IPS-15b (cell line): ENCODE results near the gene ACOT8.
A peak's percentile ranks its signal among the peaks of the same experiment; 100 is the strongest.

Experiments used
- H3K27me3 ChIP-seq: one replicate; pipeline ENCODE4 v1.6.1; 2013; ENCODE audit warnings: low read length; ENCODE audit not compliant: control insufficient read depth, insufficient read depth
- H3K36me3 ChIP-seq: one replicate; pipeline ENCODE4 v1.6.1; 2013; ENCODE audit warnings: low read length; ENCODE audit not compliant: control insufficient read depth, insufficient read depth
- H3K4me1 ChIP-seq: one replicate; pipeline ENCODE4 v1.6.1; 2013; ENCODE audit warnings: mild to moderate bottlenecking, low read length; ENCODE audit not compliant: control insufficient read depth, insufficient read depth
- H3K4me3 ChIP-seq: one replicate; pipeline ENCODE4 v1.5.1; 2013; ENCODE audit warnings: low read depth, low read length
- H3K9ac ChIP-seq: one replicate; pipeline ENCODE4 v1.6.1; 2013; ENCODE audit warnings: low read depth, mild to moderate bottlenecking, low read length
- H3K9me3 ChIP-seq: one replicate; pipeline ENCODE4 v1.6.1; 2013; ENCODE audit warnings: mild to moderate bottlenecking, low read length; ENCODE audit not compliant: control insufficient read depth, insufficient read depth

The ACOT8 gene

GRCh38 chr20:45893831-45894230, 36.6 kb upstream of the ACOT8 start:
- peaks cover 37% of the 10 kb centered on the region for H3K36me3 ChIP-seq
- no peaks in the 10 kb centered on the region for H3K4me1 ChIP-seq
- no peaks in the 10 kb centered on the region for H3K9me3 ChIP-seq
- no peak overlapping the region for H3K9ac ChIP-seq
- H3K4me3 ChIP-seq = no peak overlapping the region
- H3K27me3 ChIP-seq = no peaks in the 10 kb centered on the region

GRCh38 chr20:45892828-45893500, 35.8 kb upstream of the ACOT8 start:
- no peaks in the 10 kb centered on the region for H3K27me3 ChIP-seq
- H3K4me1 ChIP-seq = no peaks in the 10 kb centered on the region
- no peak overlapping the region for H3K4me3 ChIP-seq
- no peaks in the 10 kb centered on the region for H3K9me3 ChIP-seq
- no peak overlapping the region for H3K9ac ChIP-seq
- H3K36me3 ChIP-seq = peaks cover 31% of the 10 kb centered on the region

GRCh38 chr20:45892049-45892825, 35.0 kb upstream of the ACOT8 start:
- peak overlapping the region; percentile 75 for H3K4me3 ChIP-seq
- H3K9me3 ChIP-seq = no peaks in the 10 kb centered on the region
- H3K36me3 ChIP-seq = peaks cover 25% of the 10 kb centered on the region
- no peaks in the 10 kb centered on the region for H3K27me3 ChIP-seq
- no peaks in the 10 kb centered on the region for H3K4me1 ChIP-seq
- no peak overlapping the region for H3K9ac ChIP-seq

GRCh38 chr20:45890985-45891983, 34.1 kb upstream of the ACOT8 start, which contains the start of the genes CTSA and NEURL2:
Gene CTSA, plus strand, starts transcription at chr20:45891335. Its CDS starts 234 bp downstream, at chr20:45891569.
Gene NEURL2, minus strand, starts transcription at chr20:45891208. Its CDS starts 217 bp downstream, at chr20:45890991.
- no peaks in the 10 kb centered on the region for H3K4me1 ChIP-seq
- peak within 1 kb of the TSS; percentile 75 for H3K4me3 ChIP-seq
- H3K9ac ChIP-seq = peak within 1 kb of the TSS; percentile 65
- H3K36me3 ChIP-seq = peaks cover 31% of the 10 kb centered on the region
- no peaks in the 10 kb centered on the region for H3K27me3 ChIP-seq
- no peaks in the 10 kb centered on the region for H3K9me3 ChIP-seq

GRCh38 chr20:45890077-45890984, 33.1 kb upstream of the ACOT8 start:
- Histone ChIP-seq H3K4me3 (peak overlapping the region; percentile 75), H3K9me3 (no peaks in the 10 kb centered on the region), H3K27me3 (no peaks in the 10 kb centered on the region), H3K36me3 (peaks cover 28% of the 10 kb centered on the region), H3K9ac (peak overlapping the region; percentile 65), H3K4me1 (no peaks in the 10 kb centered on the region)

- Histone ChIP-seq H3K9me3 (no peaks in the 10 kb centered on the region), H3K9ac (no peak overlapping the region), H3K27me3 (no peaks in the 10 kb centered on the region), H3K4me3 (no peak overlapping the region), H3K36me3 (peaks cover 22% of the 10 kb centered on the region), H3K4me1 (no peaks in the 10 kb centered on the region)
Measured at GRCh38 chr20:45888681-45889080, 31.5 kb upstream of the ACOT8 start.

GRCh38 chr20:45887346-45887715, 30.1 kb upstream of the ACOT8 start, which contains the start of gene SPATA25:
Gene SPATA25, minus strand, starts transcription at chr20:45887622. Its CDS starts 32 bp downstream, at chr20:45887590.
- H3K27me3 ChIP-seq = no peaks in the 10 kb centered on the region
- H3K4me3 ChIP-seq = no peak within 1 kb of the TSS
- H3K36me3 ChIP-seq = peaks cover 26% of the 10 kb centered on the region
- H3K9me3 ChIP-seq = no peaks in the 10 kb centered on the region
- H3K9ac ChIP-seq = no peak within 1 kb of the TSS
- no peaks in the 10 kb centered on the region for H3K4me1 ChIP-seq

GRCh38 chr20:45886590-45887345, 29.6 kb upstream of the ACOT8 start:
- peaks cover 26% of the 10 kb centered on the region for H3K36me3 ChIP-seq
- no peaks in the 10 kb centered on the region for H3K4me1 ChIP-seq
- H3K9ac ChIP-seq = no peak overlapping the region
- H3K9me3 ChIP-seq = no peaks in the 10 kb centered on the region
- H3K27me3 ChIP-seq = no peaks in the 10 kb centered on the region
- H3K4me3 ChIP-seq = no peak overlapping the region

GRCh38 chr20:45883100-45883469, 25.9 kb upstream of the ACOT8 start:
- Histone ChIP-seq H3K36me3 (peaks cover 26% of the 10 kb centered on the region), H3K4me1 (no peaks in the 10 kb centered on the region), H3K9me3 (no peaks in the 10 kb centered on the region), H3K27me3 (no peaks in the 10 kb centered on the region), H3K9ac (no peak overlapping the region), H3K4me3 (no peak overlapping the region)

GRCh38 chr20:45882469-45883099, 25.4 kb upstream of the ACOT8 start:
- H3K27me3 ChIP-seq = no peaks in the 10 kb centered on the region
- peaks cover 26% of the 10 kb centered on the region for H3K36me3 ChIP-seq
- no peak overlapping the region for H3K9ac ChIP-seq
- H3K4me3 ChIP-seq = no peak overlapping the region
- H3K9me3 ChIP-seq = no peaks in the 10 kb centered on the region
- H3K4me1 ChIP-seq = no peaks in the 10 kb centered on the region
